ENCODE data around the gene TNFAIP2.

Gene TNFAIP2

GRCh38 chr14:103133210-103134140 is 10.2 kb downstream of the TNFAIP2 start:
- no peak for DNase-seq

- DNase-seq, result no peak
Observed at GRCh38 chr14:103134405-103134804, 11.1 kb downstream of the TNFAIP2 start.

GRCh38 chr14:103134919-103135318 is 11.7 kb downstream of the TNFAIP2 start:
- no peak for DNase-seq

- DNase-seq, result no peak
Observed at GRCh38 chr14:103135333-103136260, 12.3 kb downstream of the TNFAIP2 start.

GRCh38 chr14:103136388-103137271 is 13.4 kb downstream of the TNFAIP2 start:
- DNase-seq, result peak in 2 of 56 donors; percentile 7 to 17

- no peak for DNase-seq
Observed at GRCh38 chr14:103137689-103138300, 14.5 kb downstream of the TNFAIP2 start.

- DNase-seq, result no peak
Observed at GRCh38 chr14:103138301-103139131, 15.3 kb downstream of the TNFAIP2 start.

- no peak for DNase-seq
Observed at GRCh38 chr14:103139132-103140025, 16.1 kb downstream of the TNFAIP2 start.

- DNase-seq, result no peak
Observed at GRCh38 chr14:103140316-103141109, 17.3 kb downstream of the TNFAIP2 start.

- peak in 2 of 56 donors; percentile 9 to 30 for DNase-seq
Observed at GRCh38 chr14:103141117-103141796, 18.0 kb downstream of the TNFAIP2 start.

- DNase-seq, result no peak
Observed at GRCh38 chr14:103142026-103142425, 18.8 kb downstream of the TNFAIP2 start.

GRCh38 chr14:103142721-103143302 is 19.6 kb downstream of the TNFAIP2 start:
- DNase-seq, result no peak

- DNase-seq, result no peak
Observed at GRCh38 chr14:103143506-103143905, 20.2 kb downstream of the TNFAIP2 start.

- DNase-seq, result no peak
Observed at GRCh38 chr14:103144085-103144484, 20.8 kb downstream of the TNFAIP2 start.

GRCh38 chr14:103146141-103146709 is 23.0 kb downstream of the TNFAIP2 start:
- DNase-seq, result no peak

Data from amygdala (tissue), 56 donors.